ENCODE results near the gene BTG2. TPM values are rescaled to one million over a fixed set of nuclear protein-coding genes. Genes with fewer than 3 reads are reported as not detected.

Gene BTG2
- total RNA-seq, 1 donor from 2014 or later: 448 TPM

GRCh38 chr1:203323587-203323986 is 18.3 kb downstream of the BTG2 start:
- Mint-ChIP-seq H3K9me3 (no peaks in the 10 kb centered on the region), H3K27ac (peak overlapping the region; percentile 96), H3K4me3 (peak overlapping the region; percentile 84), H3K4me1 (peaks cover 96% of the 10 kb centered on the region), H3K36me3 (ENCODE audit: low read depth) (no peaks in the 10 kb centered on the region), H3K27me3 (no peaks in the 10 kb centered on the region)
- ATAC-seq (ENCODE audit: low read depth) (no peak), DNase-seq (no peak)
- ChIA-PET CTCF (interaction anchor here (0.9 to 9.4 kb wide), 7 partner anchors 13 to 379 kb away, joined by 3 to 168 read pairs (median 50); partner anchors contain the start of gene BTG2), POLR2A (interaction anchor here (5.0 to 9.5 kb wide), 4 partner anchors 12 to 41 kb away, joined by 76 to 1136 read pairs (median 563); partner anchors contain the start of gene BTG2)
- TF ChIP-seq, protein P1, sequence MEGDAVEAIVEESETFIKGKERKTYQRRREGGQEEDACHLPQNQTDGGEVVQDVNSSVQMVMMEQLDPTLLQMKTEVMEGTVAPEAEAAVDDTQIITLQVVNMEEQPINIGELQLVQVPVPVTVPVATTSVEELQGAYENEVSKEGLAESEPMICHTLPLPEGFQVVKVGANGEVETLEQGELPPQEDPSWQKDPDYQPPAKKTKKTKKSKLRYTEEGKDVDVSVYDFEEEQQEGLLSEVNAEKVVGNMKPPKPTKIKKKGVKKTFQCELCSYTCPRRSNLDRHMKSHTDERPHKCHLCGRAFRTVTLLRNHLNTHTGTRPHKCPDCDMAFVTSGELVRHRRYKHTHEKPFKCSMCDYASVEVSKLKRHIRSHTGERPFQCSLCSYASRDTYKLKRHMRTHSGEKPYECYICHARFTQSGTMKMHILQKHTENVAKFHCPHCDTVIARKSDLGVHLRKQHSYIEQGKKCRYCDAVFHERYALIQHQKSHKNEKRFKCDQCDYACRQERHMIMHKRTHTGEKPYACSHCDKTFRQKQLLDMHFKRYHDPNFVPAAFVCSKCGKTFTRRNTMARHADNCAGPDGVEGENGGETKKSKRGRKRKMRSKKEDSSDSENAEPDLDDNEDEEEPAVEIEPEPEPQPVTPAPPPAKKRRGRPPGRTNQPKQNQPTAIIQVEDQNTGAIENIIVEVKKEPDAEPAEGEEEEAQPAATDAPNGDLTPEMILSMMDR (IDR thresholded peaks at IDR 0.05): no peak
- intact Hi-C loops (cut with micrococcal nuclease): no loop called here

DNA sequence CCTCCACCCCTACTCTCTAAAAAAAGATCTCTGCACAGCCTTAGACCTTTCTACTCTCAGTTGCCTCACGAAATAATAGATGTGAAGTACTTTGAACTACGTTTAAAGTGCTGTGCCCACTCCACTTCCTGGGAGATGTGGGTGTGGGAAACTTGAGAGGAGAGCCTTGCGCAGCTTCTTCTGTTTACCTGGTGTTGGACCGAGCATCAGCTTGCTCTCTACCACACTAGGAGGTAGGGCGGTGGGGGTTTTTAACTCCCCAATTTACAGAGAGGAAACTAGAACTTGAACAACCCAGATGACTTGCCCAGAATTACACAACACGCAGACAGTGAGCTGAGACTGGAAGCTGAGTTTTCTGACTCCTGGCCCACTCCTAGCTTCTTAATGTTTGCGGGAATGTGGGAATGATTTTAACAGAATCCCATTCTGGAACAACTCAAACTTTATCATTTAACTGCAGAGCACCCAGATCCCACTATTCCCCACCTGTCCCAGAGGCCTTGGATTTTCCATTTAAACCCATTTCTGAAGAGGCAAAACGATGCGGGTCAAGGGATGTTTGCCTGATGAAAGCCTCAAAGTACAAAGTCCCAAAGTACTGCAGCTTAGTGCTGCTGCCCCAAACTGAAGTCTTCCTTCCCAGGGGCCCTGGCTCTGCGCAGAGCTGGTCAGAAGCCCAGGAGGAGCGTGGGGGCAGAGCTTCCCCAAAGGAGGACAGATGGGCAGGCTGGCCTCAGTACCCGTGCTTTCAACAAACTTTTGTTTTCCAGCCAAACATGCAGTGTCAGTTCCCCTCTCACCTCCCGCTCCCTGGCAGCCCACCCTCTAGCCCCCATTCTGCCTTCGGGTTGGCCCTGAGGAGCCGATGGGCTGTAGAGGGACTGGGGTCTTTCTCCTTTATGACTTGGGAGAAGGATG is 19.0 kb downstream of the BTG2 start:
- Mint-ChIP-seq H3K27me3 (no peaks in the 10 kb centered on the region), H3K27ac (peak overlapping the region; percentile 96), H3K36me3 (ENCODE audit: low read depth) (no peaks in the 10 kb centered on the region), H3K4me3 (peak overlapping the region; percentile 84), H3K9me3 (no peaks in the 10 kb centered on the region), H3K4me1 (peaks cover 93% of the 10 kb centered on the region)
- TF ChIP-seq, protein P1 (IDR thresholded peaks at IDR 0.05): no peak
- no peak for DNase-seq
- ATAC-seq (ENCODE audit: low read depth): no peak
- ChIA-PET CTCF (interaction anchor here (0.6 to 9.4 kb wide), 14 partner anchors 12 to 378 kb away, joined by 3 to 168 read pairs (median 5); partner anchors contain the start of gene BTG2), POLR2A (interaction anchor here (1.3 to 9.5 kb wide), 5 partner anchors 13 to 57 kb away, joined by 4 to 1136 read pairs (median 92); partner anchors contain the start of gene BTG2)
- intact Hi-C loops (cut with micrococcal nuclease): loop anchor here (1.0 to 5.0 kb wide), 3 partner anchors 7 to 317 kb away; partner anchors contain the start of genes PPFIA4 and TMEM183A

DNA sequence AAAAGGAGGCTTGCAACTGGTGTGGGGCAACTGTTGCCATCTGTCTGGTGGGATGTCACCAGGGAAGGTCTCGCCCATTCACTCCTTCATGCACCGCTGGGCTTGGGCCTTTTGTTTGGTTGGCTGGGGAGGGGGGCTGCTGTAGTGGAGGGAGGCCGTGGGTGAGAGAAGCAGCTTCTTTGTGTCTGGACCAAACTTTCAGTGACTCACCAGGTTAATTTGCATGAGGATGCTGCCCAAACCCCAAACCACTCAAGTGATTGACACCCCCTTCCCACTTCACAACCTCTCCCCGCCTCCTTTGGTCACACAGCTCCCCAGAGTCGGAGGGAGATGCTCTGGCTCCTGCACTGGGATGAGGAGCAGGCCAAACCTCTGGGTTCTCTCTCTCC is 19.7 kb downstream of the BTG2 start:
- CTCF ChIA-PET: interaction anchor here (0.6 to 9.4 kb wide), 12 partner anchors 12 to 163 kb away, joined by 3 to 168 read pairs (median 6); partner anchors contain the start of gene BTG2
- Mint-ChIP-seq H3K36me3 (ENCODE audit: low read depth) (no peaks in the 10 kb centered on the region), H3K4me3 (peak overlapping the region; percentile 84), H3K27me3 (no peaks in the 10 kb centered on the region), H3K9me3 (no peaks in the 10 kb centered on the region), H3K4me1 (peaks cover 88% of the 10 kb centered on the region), H3K27ac (peak overlapping the region; percentile 96)
- ATAC-seq (ENCODE audit: low read depth) (peak; percentile 13), DNase-seq (peak; percentile 57)
- TF ChIP-seq, protein P1 (IDR thresholded peaks at IDR 0.05): no peak
- POLR2A ChIA-PET: interaction anchor here (0.5 to 9.5 kb wide), 9 partner anchors 8 to 1979 kb away, joined by 3 to 1136 read pairs (median 5); partner anchors contain the start of gene BTG2
- intact Hi-C loops (cut with micrococcal nuclease): loop anchor here (1.0 to 5.0 kb wide), 3 partner anchors 8 to 318 kb away; partner anchors contain the start of genes PPFIA4 and TMEM183A

- peak; percentile 12 for ATAC-seq (ENCODE audit: low read depth)
- H3K9me3 Mint-ChIP-seq: no peaks in the 10 kb centered on the region
- CTCF ChIA-PET: interaction anchor here (0.9 to 9.4 kb wide), 11 partner anchors 11 to 56 kb away, joined by 3 to 168 read pairs (median 6); partner anchors contain the start of gene BTG2
- TF ChIP-seq, protein P1 (IDR thresholded peaks at IDR 0.05): no peak
- H3K27ac Mint-ChIP-seq: peak overlapping the region; percentile 96
- intact Hi-C loops (cut with micrococcal nuclease): loop anchor here (1.0 to 5.0 kb wide), 3 partner anchors 8 to 318 kb away; partner anchors contain the start of genes PPFIA4 and TMEM183A
- no peaks in the 10 kb centered on the region for H3K27me3 Mint-ChIP-seq
- peak; percentile 48 for DNase-seq
- peaks cover 84% of the 10 kb centered on the region for H3K4me1 Mint-ChIP-seq
- no peaks in the 10 kb centered on the region for H3K36me3 Mint-ChIP-seq (ENCODE audit: low read depth)
- peak overlapping the region; percentile 84 for H3K4me3 Mint-ChIP-seq
- POLR2A ChIA-PET: interaction anchor here (0.5 to 9.5 kb wide), 10 partner anchors 8 to 1978 kb away, joined by 3 to 1136 read pairs (median 4); partner anchors contain the start of gene BTG2
Observed at GRCh38 chr1:203325418-203326091, 20.2 kb downstream of the BTG2 start.

All from activated B cell treated with CpG ODN at 0.5 μM for 24 hours (primary cell).